Measurements from ENCODE around the gene RALGAPA1. TPM values are rescaled to one million over a fixed set of nuclear protein-coding genes. Genes with fewer than 3 reads are reported as not detected.

The RALGAPA1 gene
- total and polyA plus RNA-seq, 7 donors = 10.2 to 89.9 (median 58.6) TPM

GRCh38 chr14:35704793-35705493 lies 104.2 kb downstream of the RALGAPA1 start:
- intact Hi-C loops (cut with DNase I) = no loop called here
- no peak for TF ChIP-seq CTCF (IDR thresholded peaks at IDR 0.05)
- TF ChIP-seq POLR2A (IDR thresholded peaks at IDR 0.05) = no peak
- no peak for TF ChIP-seq POLR2AphosphoS5 (IDR thresholded peaks at IDR 0.05)
- no peak for TF ChIP-seq EP300 (IDR thresholded peaks at IDR 0.05)
- H3K4me1 ChIP-seq = no peaks in the 10 kb centered on the region
- H3K27ac ChIP-seq = no peak overlapping the region
- DNase-seq = no peak
- H3K4me3 ChIP-seq = no peak overlapping the region
- no peaks in the 10 kb centered on the region for H3K27me3 ChIP-seq
- H3K9me3 ChIP-seq = no peaks in the 10 kb centered on the region
- H3K36me3 ChIP-seq = peaks cover 0 to 37% (median 2%) of the 10 kb centered on the region in 4 donors

- Histone ChIP-seq H3K4me1 (no peaks in the 10 kb centered on the region), H3K9me3 (no peaks in the 10 kb centered on the region), H3K27me3 (no peaks in the 10 kb centered on the region), H3K4me3 (no peak overlapping the region), H3K27ac (no peak overlapping the region), H3K36me3 (peaks cover 0 to 16% (median 2%) of the 10 kb centered on the region in 4 donors)
- TF ChIP-seq POLR2AphosphoS5 (IDR thresholded peaks at IDR 0.05) (no peak), CTCF (IDR thresholded peaks at IDR 0.05) (no peak), POLR2A (IDR thresholded peaks at IDR 0.05) (no peak), EP300 (IDR thresholded peaks at IDR 0.05) (no peak)
- WGBS, 2 donors = 95 to 97% methylated on average over 4 of the region's 4 CpGs
- no peak for DNase-seq
- intact Hi-C loops (cut with DNase I) = no loop called here
These were observed 107.6 kb downstream of the RALGAPA1 start for GRCh38 chr14:35701531-35701930.

- DNase-seq = no peak
- Histone ChIP-seq H3K9me3 (no peaks in the 10 kb centered on the region), H3K4me1 (no peaks in the 10 kb centered on the region), H3K27me3 (no peaks in the 10 kb centered on the region), H3K27ac (no peak overlapping the region), H3K36me3 (peaks cover 0 to 4% (median 0%) of the 10 kb centered on the region in 4 donors), H3K4me3 (no peak overlapping the region)
- TF ChIP-seq EP300 (IDR thresholded peaks at IDR 0.05) (no peak), CTCF (IDR thresholded peaks at IDR 0.05) (no peak), POLR2A (IDR thresholded peaks at IDR 0.05) (no peak), POLR2AphosphoS5 (IDR thresholded peaks at IDR 0.05) (no peak)
- intact Hi-C loops (cut with DNase I) = no loop called here
- WGBS, 2 donors = 96 to 97% methylated on average over 5 of the region's 5 CpGs
These were observed 109.2 kb downstream of the RALGAPA1 start for GRCh38 chr14:35699791-35700444.

GRCh38 chr14:35696575-35696974 lies 112.5 kb downstream of the RALGAPA1 start:
- Histone ChIP-seq H3K4me3 (no peak overlapping the region), H3K9me3 (no peaks in the 10 kb centered on the region), H3K4me1 (no peaks in the 10 kb centered on the region), H3K36me3 (no peaks in the 10 kb centered on the region), H3K27me3 (no peaks in the 10 kb centered on the region), H3K27ac (no peak overlapping the region)
- no peak for DNase-seq
- 55 to 72% methylated on average over 3 of the region's 3 CpGs for WGBS, 2 donors
- TF ChIP-seq POLR2A (IDR thresholded peaks at IDR 0.05) (no peak), EP300 (IDR thresholded peaks at IDR 0.05) (no peak), POLR2AphosphoS5 (IDR thresholded peaks at IDR 0.05) (no peak), CTCF (IDR thresholded peaks at IDR 0.05) (no peak)
- intact Hi-C loops (cut with DNase I) = no loop called here

All from sigmoid colon (tissue), 7 donors.